ENCODE results near the gene MDC1. TPM values are rescaled to one million over a fixed set of nuclear protein-coding genes. Genes with fewer than 3 reads are reported as not detected.

MDC1 gene
- polyA plus RNA-seq, 1 donor from 2014 or later, result 8.1 TPM

DNA sequence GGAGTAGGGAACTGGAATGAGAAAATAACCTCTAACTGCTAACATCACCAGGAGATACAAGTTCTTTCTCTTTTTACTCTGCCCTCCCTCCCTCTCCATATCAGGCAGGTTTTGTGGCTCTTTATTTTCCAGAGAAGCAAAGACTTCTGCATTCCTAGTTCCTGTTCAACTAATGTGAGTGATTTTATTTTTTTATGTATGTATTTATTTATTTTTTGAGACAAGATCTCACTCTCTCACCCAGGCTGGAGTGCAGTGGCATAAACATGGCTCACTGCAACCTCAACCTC lies 33.2 kb upstream of the MDC1 start:
- H3K27ac ChIP-seq (ENCODE audit: low read length), result no peak overlapping the region
- no peak overlapping the region for H2AFZ ChIP-seq (ENCODE audit: low read depth, low read length)
- H3K9ac ChIP-seq (ENCODE audit: low read length), result no peak overlapping the region
- H3K27me3 ChIP-seq (ENCODE audit: insufficient read depth, low read depth, low read length), result peaks cover under 1% of the 10 kb centered on the region
- no peaks in the 10 kb centered on the region for H3F3A ChIP-seq (ENCODE audit: insufficient read depth, low read length, poor library complexity, severe bottlenecking)
- no peak overlapping the region for H3K4me3 ChIP-seq (ENCODE audit: low read length)
- H4K20me1 ChIP-seq (ENCODE audit: insufficient read depth), result no peaks in the 10 kb centered on the region
- H3K9me3 ChIP-seq (ENCODE audit: low read length), result no peaks in the 10 kb centered on the region
- TF ChIP-seq TAF1 (IDR thresholded peaks at IDR 0.05; ENCODE audit: low read depth) (no peak), SMC3 (conservative IDR thresholded peaks at IDR 0.05; ENCODE audit: poor library complexity) (no peak), MXI1 (conservative IDR thresholded peaks at IDR 0.05; ENCODE audit: poor library complexity, severe bottlenecking) (no peak)
- no peaks in the 10 kb centered on the region for H3K36me3 ChIP-seq (ENCODE audit: insufficient read depth, low read length)
- no peak overlapping the region for H3K4me2 ChIP-seq (ENCODE audit: low read length)
- H3K79me2 ChIP-seq (replicated peaks; ENCODE audit: insufficient read depth, low read length), result no peaks in the 10 kb centered on the region
- no peaks in the 10 kb centered on the region for H3K9me2 ChIP-seq (ENCODE audit: insufficient read depth, low read length)

DNA sequence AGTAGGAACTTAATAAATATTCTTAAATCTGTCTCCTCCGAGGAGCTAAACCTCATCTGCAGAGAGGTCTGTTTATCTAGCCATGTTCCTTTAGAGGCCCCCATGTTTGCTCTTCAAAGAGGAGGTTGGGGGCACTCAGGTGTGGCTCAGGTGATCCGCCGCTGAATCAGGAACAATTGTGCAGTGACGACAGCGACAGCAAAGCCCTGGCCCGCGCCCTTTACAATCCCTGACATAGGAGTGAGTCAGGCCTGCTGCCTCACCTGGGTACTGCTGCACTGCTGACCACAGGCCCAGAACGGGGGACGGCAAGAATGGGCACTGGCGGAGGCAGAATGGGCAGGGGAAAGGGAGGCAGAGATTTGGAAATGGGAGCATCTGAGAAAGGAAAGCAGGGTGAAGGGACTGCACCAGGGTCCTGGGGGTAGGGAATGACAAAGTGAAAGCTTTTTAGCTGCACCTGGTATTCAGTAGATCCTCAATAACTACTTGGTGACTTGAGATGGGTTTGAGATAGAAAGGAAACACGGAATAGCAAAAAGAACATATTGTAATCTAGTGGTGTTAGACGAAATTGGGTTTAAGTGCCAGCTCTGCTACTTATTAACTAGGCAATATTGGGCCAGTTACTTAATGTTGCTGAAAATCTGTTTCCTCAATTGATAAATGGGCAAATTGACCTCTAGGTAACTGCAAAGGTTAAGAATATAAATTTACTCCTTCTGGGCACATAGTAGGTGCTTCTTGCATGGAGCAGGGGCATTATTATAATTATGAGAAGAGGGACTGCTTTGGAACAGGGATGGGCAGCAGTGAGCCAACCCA lies 32.7 kb upstream of the MDC1 start:
- Histone ChIP-seq H3K36me3 (ENCODE audit: insufficient read depth, low read length) (no peaks in the 10 kb centered on the region), H4K20me1 (ENCODE audit: insufficient read depth) (no peaks in the 10 kb centered on the region), H3K27ac (ENCODE audit: low read length) (no peak overlapping the region), H2AFZ (ENCODE audit: low read depth, low read length) (no peak overlapping the region), H3K9ac (ENCODE audit: low read length) (no peak overlapping the region), H3K9me2 (ENCODE audit: insufficient read depth, low read length) (no peaks in the 10 kb centered on the region), H3K4me2 (ENCODE audit: low read length) (no peak overlapping the region), H3K27me3 (ENCODE audit: insufficient read depth, low read depth, low read length) (peaks cover 5% of the 10 kb centered on the region), H3F3A (ENCODE audit: insufficient read depth, low read length, poor library complexity, severe bottlenecking) (no peaks in the 10 kb centered on the region), H3K4me3 (ENCODE audit: low read length) (no peak overlapping the region), H3K9me3 (ENCODE audit: low read length) (no peaks in the 10 kb centered on the region), H3K79me2 (replicated peaks; ENCODE audit: insufficient read depth, low read length) (no peaks in the 10 kb centered on the region)
- TF ChIP-seq, protein P1, sequence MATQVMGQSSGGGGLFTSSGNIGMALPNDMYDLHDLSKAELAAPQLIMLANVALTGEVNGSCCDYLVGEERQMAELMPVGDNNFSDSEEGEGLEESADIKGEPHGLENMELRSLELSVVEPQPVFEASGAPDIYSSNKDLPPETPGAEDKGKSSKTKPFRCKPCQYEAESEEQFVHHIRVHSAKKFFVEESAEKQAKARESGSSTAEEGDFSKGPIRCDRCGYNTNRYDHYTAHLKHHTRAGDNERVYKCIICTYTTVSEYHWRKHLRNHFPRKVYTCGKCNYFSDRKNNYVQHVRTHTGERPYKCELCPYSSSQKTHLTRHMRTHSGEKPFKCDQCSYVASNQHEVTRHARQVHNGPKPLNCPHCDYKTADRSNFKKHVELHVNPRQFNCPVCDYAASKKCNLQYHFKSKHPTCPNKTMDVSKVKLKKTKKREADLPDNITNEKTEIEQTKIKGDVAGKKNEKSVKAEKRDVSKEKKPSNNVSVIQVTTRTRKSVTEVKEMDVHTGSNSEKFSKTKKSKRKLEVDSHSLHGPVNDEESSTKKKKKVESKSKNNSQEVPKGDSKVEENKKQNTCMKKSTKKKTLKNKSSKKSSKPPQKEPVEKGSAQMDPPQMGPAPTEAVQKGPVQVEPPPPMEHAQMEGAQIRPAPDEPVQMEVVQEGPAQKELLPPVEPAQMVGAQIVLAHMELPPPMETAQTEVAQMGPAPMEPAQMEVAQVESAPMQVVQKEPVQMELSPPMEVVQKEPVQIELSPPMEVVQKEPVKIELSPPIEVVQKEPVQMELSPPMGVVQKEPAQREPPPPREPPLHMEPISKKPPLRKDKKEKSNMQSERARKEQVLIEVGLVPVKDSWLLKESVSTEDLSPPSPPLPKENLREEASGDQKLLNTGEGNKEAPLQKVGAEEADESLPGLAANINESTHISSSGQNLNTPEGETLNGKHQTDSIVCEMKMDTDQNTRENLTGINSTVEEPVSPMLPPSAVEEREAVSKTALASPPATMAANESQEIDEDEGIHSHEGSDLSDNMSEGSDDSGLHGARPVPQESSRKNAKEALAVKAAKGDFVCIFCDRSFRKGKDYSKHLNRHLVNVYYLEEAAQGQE (IDR thresholded peaks at IDR 0.05; ENCODE audit: borderline replicate concordance), result no peak
- TF ChIP-seq EZH2 (IDR thresholded peaks at IDR 0.05; ENCODE audit: borderline replicate concordance, insufficient read depth, low read length, poor library complexity, severe bottlenecking) (no peak), RAD21 (conservative IDR thresholded peaks at IDR 0.05) (no peak), CTCF (IDR thresholded peaks at IDR 0.05; ENCODE audit: poor library complexity, severe bottlenecking) (no peak), SMC3 (conservative IDR thresholded peaks at IDR 0.05; ENCODE audit: poor library complexity) (no peak), TAF1 (IDR thresholded peaks at IDR 0.05; ENCODE audit: low read depth) (no peak), MXI1 (conservative IDR thresholded peaks at IDR 0.05; ENCODE audit: poor library complexity, severe bottlenecking) (no peak), POLR2AphosphoS5 (IDR thresholded peaks at IDR 0.05) (no peak), EP300 (conservative IDR thresholded peaks at IDR 0.05; ENCODE audit: poor library complexity, severe bottlenecking) (no peak)

All from neural cell (in vitro differentiated cells).